SK-N-SH treated with all-trans-retinoic acid at 6 μM for 48 hours (cell line): ENCODE measurements around the gene TTC28.

Source experiments
- ATAC-seq: fragments of 200-7000 bp; cut with Tn5 transposase; 3 replicates; pipeline ENCODE4 v1.9.1; 2020; ENCODE audit warnings: mild to moderate bottlenecking, moderate library complexity
- ARNTL ChIP-seq: fragments of 450-650 bp; formaldehyde crosslinking; IDR thresholded peaks from 2 replicates; pipeline ENCODE4 v1.5.0; 2020; ENCODE audit warnings: low read depth, mild to moderate bottlenecking, moderate library complexity, borderline replicate concordance
- BACH2 ChIP-seq: fragments of 250-450 bp; sonication (Bioruptor Pico); IDR thresholded peaks from 2 replicates; pipeline ENCODE4 v1.9.0; 2021; ENCODE audit warnings: mild to moderate bottlenecking, borderline replicate concordance
- CREB5 ChIP-seq: fragments of 250-450 bp; sonication (Bioruptor Pico); IDR thresholded peaks from 2 replicates; pipeline ENCODE4 v1.5.1; 2020; ENCODE audit warnings: low read depth, mild to moderate bottlenecking, moderate library complexity
- CSDC2 ChIP-seq: fragments of 250-450 bp; sonication (Bioruptor Pico); IDR thresholded peaks from 2 replicates; pipeline ENCODE4 v1.5.0; 2020; ENCODE audit warnings: mild to moderate bottlenecking, moderate library complexity
- CSRNP3 ChIP-seq: fragments of 250-450 bp; sonication (Bioruptor Pico); IDR thresholded peaks from 2 replicates; pipeline ENCODE4 v1.5.1; 2021; ENCODE audit warnings: mild to moderate bottlenecking, moderate library complexity
- GLIS3 ChIP-seq: fragments of 250-450 bp; sonication (Bioruptor Pico); IDR thresholded peaks from 2 replicates; pipeline ENCODE4 v1.5.0; 2020; ENCODE audit warnings: mild to moderate bottlenecking, moderate library complexity
- ISL1 ChIP-seq: fragments of 250-450 bp; sonication (Bioruptor Pico); IDR thresholded peaks from 2 replicates; pipeline ENCODE4 v2.1.2; 2022; ENCODE audit warnings: mild to moderate bottlenecking, moderate library complexity
- OSR1 ChIP-seq: fragments of 250-450 bp; sonication (Bioruptor Pico); IDR thresholded peaks from 2 replicates; pipeline ENCODE4 v1.8.0; 2022; ENCODE audit warnings: moderate library complexity, mild to moderate bottlenecking, inconsistent platforms
- PATZ1 ChIP-seq: fragments of 250-450 bp; sonication (Bioruptor Pico); IDR thresholded peaks from 2 replicates; pipeline ENCODE4 v1.8.0; 2020; ENCODE audit warnings: mild to moderate bottlenecking, moderate library complexity, borderline replicate concordance
- POU6F1 ChIP-seq: fragments of 250-450 bp; sonication (Bioruptor Pico); IDR thresholded peaks from 2 replicates; pipeline ENCODE4 v1.8.0; 2021; ENCODE audit warnings: low read depth, mild to moderate bottlenecking, moderate library complexity, borderline replicate concordance
- PPARA ChIP-seq: fragments of 250-450 bp; sonication (Bioruptor Pico); IDR thresholded peaks from 2 replicates; pipeline ENCODE4 v1.5.0; 2020; ENCODE audit warnings: mild to moderate bottlenecking, borderline replicate concordance
- RARB ChIP-seq: fragments of 250-450 bp; sonication (Bioruptor Pico); IDR thresholded peaks from 2 replicates; pipeline ENCODE4 v1.8.0; 2021; ENCODE audit warnings: mild to moderate bottlenecking, moderate library complexity
- SNAI2 ChIP-seq: fragments of 250-450 bp; sonication (Bioruptor Pico); IDR thresholded peaks from 2 replicates; pipeline ENCODE4 v1.5.0; 2020; ENCODE audit warnings: mild to moderate bottlenecking, moderate library complexity
- TCF4 ChIP-seq: fragments of 250-450 bp; sonication (Bioruptor Pico); IDR thresholded peaks from 2 replicates; pipeline ENCODE4 v1.8.0; 2021; ENCODE audit warnings: mild to moderate bottlenecking, moderate library complexity, borderline replicate concordance
- TSHZ2 ChIP-seq: fragments of 250-450 bp; sonication (Bioruptor Pico); IDR thresholded peaks from 2 replicates; pipeline ENCODE4 v1.5.0; 2020; ENCODE audit warnings: mild to moderate bottlenecking, moderate library complexity
- ZC3H10 ChIP-seq: fragments of 250-450 bp; sonication (Bioruptor Pico); IDR thresholded peaks from 2 replicates; pipeline ENCODE4 v1.5.1; 2021; ENCODE audit warnings: mild to moderate bottlenecking, moderate library complexity
- ZFP3 ChIP-seq: fragments of 250-450 bp; sonication (Bioruptor Pico); IDR thresholded peaks from 2 replicates; pipeline ENCODE4 v1.5.0; 2020; ENCODE audit warnings: mild to moderate bottlenecking, moderate library complexity
- ZNF565 ChIP-seq: fragments of 450-650 bp; formaldehyde crosslinking; conservative IDR thresholded peaks from 2 replicates; pipeline ENCODE4 v1.5.0; 2020; ENCODE audit warnings: low read depth, mild to moderate bottlenecking, moderate library complexity
- ZNF70 ChIP-seq: fragments of 450-650 bp; formaldehyde crosslinking; IDR thresholded peaks from 2 replicates; pipeline ENCODE4 v1.5.0; 2020; ENCODE audit warnings: mild to moderate bottlenecking, moderate library complexity
- ZNF8 ChIP-seq: fragments of 450-650 bp; formaldehyde crosslinking; IDR thresholded peaks from 2 replicates; pipeline ENCODE4 v1.5.0; 2020; ENCODE audit warnings: mild to moderate bottlenecking, moderate library complexity

TTC28 gene

GRCh38 chr22:28116219-28116673, 563.4 kb downstream of the TTC28 start:
- ATAC-seq = peak; percentile 87
- no peak for TF ChIP-seq ZNF565 (CRISPR knock-in tag)
- 0 out of 2 replicates have a peak, but pooled peaks have one; percentile 46 for TF ChIP-seq ZFP3 (CRISPR knock-in tag)
- TF ChIP-seq CREB5 (CRISPR knock-in tag) = peak; percentile 42; the same call in 1 of the 2 replicates
- TF ChIP-seq ISL1 (CRISPR knock-in tag) = peak; percentile 71
- TF ChIP-seq BACH2 (CRISPR knock-in tag) = no peak

GRCh38 chr22:28115426-28115825, 564.2 kb downstream of the TTC28 start:
- ATAC-seq = no peak
- TF ChIP-seq ARNTL (CRISPR knock-in tag) (no peak), ZNF8 (CRISPR knock-in tag) (no peak), POU6F1 (CRISPR knock-in tag) (no peak), ZNF70 (CRISPR knock-in tag) (no peak), TCF4 (no peak), TSHZ2 (no peak), CREB5 (CRISPR knock-in tag) (no peak), ZFP3 (CRISPR knock-in tag) (no peak), GLIS3 (no peak), CSRNP3 (CRISPR knock-in tag) (no peak), PATZ1 (CRISPR knock-in tag) (no peak), BACH2 (CRISPR knock-in tag) (no peak), ISL1 (CRISPR knock-in tag) (no peak), ZC3H10 (CRISPR knock-in tag) (no peak)

GRCh38 chr22:28112548-28113043, 567.0 kb downstream of the TTC28 start:
- peak; percentile 70 for ATAC-seq
- TF ChIP-seq TCF4 (peak; percentile 64; the same call in 1 of the 2 replicates), OSR1 (no peak), CSRNP3 (CRISPR knock-in tag) (no peak), CREB5 (CRISPR knock-in tag) (no peak; the same call in 1 of the 2 replicates), SNAI2 (CRISPR knock-in tag) (no peak), ZFP3 (CRISPR knock-in tag) (no peak), CSDC2 (CRISPR knock-in tag) (no peak), TSHZ2 (0 out of 2 replicates have a peak, but pooled peaks have one; percentile 47), RARB (CRISPR knock-in tag) (0 out of 2 replicates have a peak, but pooled peaks have one; percentile 62), ZC3H10 (CRISPR knock-in tag) (no peak), PPARA (CRISPR knock-in tag) (no peak)
